NK-92 (cell line): ENCODE results near the gene LLGL1.
A peak's percentile ranks its signal among the peaks of the same experiment; 100 is the strongest.

Experiments used
- DNase-seq: peaks from one replicate; lab custom pipeline; 2025; ENCODE audit not compliant: unreplicated experiment; lab: John Stamatoyannopoulos, UW

LLGL1 gene

GRCh38 chr17:18251204-18251603, 25.8 kb downstream of the LLGL1 start:
- DNase-seq = no peak

DNA sequence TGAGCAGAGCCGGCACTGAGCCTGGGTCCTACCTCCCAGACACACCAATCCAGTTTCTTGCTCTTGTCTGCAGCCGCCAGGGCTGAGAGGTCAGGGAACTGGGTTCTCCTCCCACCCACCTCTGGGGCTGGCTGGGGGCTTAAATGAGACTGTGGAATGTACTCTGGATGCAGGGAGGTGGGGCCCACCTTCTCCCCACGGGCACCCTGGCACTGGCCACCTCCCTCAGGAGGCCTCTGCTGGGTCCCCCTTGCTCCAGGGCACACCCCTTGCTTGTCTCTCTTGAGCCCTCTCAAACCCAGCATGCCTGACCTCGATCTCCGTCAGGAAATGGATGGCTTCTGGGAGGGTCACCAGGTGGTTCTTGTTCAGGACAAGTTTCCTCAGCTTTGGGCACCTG, 26.7 kb downstream of the LLGL1 start:
- DNase-seq = no peak

- DNase-seq = no peak
Observed at GRCh38 chr17:18253187-18253884, 27.9 kb downstream of the LLGL1 start.

GRCh38 chr17:18253947-18254821, 28.7 kb downstream of the LLGL1 start:
- DNase-seq = no peak

- no peak for DNase-seq
Observed at GRCh38 chr17:18254888-18255649, 29.6 kb downstream of the LLGL1 start.

GRCh38 chr17:18256351-18256750, 30.9 kb downstream of the LLGL1 start:
- DNase-seq = no peak

DNA sequence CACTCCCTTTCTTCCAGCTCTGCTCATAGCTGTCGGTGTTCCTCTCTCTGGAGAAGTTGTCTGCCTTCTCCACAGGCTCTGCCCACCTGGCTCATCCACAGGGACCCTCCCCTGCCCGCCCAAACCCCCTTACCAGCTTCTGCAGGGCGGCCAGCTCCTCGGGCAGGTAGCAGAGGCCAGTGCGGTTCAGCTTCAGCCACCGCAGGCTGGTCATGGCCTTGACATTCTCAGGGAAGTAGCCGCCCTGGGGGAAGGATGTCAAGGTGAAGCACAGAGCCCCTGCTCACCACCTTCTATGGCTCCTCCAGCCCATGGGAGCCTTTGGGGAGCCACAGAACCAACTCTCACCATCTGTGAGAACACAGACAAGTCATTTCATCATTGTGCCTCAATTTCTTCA, 31.3 kb downstream of the LLGL1 start:
- no peak for DNase-seq

DNA sequence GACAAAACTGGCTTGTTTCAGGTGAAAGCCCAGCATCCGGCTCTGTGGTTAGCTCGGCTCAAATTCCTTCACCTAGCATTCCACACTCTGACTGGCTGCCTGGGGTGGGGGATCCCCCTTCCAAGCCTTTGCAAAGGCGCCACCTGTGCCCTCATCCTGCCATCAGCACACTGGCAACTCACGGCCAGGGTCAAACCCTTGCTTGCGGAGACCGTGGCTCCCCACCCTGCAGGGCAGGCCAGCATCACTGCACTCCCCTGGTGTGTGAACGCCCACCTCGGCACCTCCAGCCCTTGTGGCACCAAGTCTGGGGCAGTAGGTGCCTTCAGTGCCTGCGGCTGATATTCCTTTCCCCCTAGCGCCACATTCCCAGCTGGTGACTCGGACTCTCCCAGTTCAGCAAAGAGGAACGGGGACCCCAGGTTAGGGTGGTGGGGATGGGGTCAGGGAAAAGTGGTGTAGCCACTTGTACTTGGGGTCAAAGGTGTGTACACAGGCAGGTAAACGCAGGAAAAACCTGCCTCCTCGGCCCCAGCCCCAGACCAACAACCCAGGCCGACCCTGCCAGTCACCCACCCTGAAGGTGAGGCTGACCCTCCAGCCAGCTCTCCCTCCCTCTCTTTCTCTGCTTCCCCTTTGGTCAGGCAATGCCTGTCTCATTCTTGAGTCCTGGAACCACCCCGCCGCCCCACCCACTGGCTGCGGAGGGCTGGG, 32.0 kb downstream of the LLGL1 start:
- no peak for DNase-seq

DNA sequence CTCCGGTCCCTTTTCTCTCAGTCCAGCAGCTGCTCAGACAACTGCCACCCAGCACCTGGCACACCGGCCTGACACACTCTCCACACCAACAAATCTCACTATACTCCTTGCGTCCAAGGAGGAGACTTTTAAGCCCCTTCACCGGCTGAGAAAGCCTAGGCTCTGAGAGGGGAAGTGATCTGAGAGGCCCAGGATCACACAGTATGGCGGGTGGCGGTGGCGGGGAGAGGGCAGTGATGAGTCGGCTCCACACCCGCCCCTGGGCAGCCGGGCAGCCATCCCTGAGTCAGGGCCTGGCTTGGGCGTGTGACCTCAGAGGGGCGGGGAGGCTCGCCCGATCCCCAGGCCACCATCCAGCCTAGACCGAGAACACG, 32.5 kb downstream of the LLGL1 start:
- DNase-seq = no peak

- DNase-seq = no peak
Observed at GRCh38 chr17:18258356-18259038, 33.1 kb downstream of the LLGL1 start, which contains the start of gene FLII. FLII (minus strand) TSS chr17:18258738; CDS start chr17:18258690, 48 bp downstream.

DNA sequence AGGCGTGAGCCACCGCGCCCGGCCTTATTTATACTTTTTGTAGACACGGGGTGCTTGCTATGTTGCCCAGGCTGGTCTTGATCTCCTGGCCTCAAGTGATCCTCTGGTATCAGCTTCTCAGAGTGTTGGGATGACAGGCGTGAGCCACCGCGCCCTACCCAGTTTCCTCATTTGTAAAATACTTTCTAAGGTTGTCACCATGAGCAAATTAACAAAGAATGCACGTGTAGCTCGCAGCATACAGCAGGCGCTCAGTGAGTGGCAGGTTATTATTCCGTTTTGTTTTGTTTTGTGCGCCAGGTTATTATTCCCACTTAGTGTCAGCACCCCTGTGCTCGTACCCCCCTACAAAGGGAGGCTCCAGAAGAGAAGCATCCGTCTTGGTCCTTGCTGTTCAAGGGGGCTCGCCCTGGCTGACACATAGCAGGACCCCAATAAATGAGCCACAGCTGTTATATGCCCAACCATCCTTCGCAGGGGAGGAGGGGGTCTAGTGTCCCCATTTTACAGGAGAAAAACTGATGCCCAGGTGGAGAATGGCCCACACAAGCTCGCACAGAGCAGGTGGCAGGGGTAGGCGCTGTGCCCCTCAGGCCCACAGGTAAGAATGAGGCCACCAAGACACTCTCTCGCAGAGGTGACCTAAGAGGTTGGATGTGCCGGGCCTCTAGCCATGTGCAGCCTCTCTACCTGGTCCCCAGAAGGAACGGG, 34.3 kb downstream of the LLGL1 start:
- DNase-seq = no peak

GRCh38 chr17:18260332-18261145, 35.1 kb downstream of the LLGL1 start, which contains the start of gene MIEF2:
MIEF2 (plus strand) TSS chr17:18260662; CDS start chr17:18262721, 2,059 bp downstream.
- DNase-seq = peak; percentile 50

DNA sequence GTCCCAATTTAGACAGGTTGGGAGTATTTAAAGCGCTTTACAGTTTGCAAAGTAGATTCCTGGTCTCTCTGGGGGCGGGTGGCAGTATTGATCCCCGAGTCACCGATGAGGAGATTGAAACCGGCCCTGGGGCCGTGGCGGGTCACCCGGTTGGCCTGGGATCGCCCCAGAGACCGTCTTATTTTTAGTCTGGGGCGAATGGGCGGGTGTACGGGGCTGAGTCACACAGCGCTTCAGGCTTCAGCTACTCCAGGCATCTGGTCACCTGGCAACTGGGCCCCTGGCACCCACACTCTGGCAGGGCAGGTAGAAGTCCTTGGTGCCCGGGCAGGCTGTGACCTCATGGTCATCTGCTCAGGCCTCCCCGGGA, 35.7 kb downstream of the LLGL1 start:
- no peak for DNase-seq

DNA sequence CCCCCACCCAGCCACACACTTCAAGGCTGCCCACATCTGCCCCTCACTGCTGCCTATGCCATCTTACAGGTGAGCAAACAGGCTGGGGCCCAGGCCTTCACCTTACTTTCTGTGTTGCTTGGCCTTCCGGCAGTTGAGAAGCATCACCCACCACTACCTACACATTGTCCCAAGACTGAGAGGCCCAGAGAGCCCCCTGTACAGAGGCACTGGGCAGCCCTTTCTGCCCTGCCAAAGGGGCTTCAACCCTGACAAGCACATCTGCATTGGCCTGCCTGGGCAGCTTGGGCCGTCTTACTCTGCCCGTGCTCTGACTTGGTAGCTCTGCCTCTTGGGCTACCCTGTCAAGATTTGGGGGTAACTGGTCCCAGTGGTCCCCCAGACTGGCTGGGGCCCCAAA, 36.2 kb downstream of the LLGL1 start:
- no peak for DNase-seq

GRCh38 chr17:18262111-18262510, 36.7 kb downstream of the LLGL1 start:
- DNase-seq = no peak

GRCh38 chr17:18262641-18263040, 37.2 kb downstream of the LLGL1 start:
- no peak for DNase-seq

DNA sequence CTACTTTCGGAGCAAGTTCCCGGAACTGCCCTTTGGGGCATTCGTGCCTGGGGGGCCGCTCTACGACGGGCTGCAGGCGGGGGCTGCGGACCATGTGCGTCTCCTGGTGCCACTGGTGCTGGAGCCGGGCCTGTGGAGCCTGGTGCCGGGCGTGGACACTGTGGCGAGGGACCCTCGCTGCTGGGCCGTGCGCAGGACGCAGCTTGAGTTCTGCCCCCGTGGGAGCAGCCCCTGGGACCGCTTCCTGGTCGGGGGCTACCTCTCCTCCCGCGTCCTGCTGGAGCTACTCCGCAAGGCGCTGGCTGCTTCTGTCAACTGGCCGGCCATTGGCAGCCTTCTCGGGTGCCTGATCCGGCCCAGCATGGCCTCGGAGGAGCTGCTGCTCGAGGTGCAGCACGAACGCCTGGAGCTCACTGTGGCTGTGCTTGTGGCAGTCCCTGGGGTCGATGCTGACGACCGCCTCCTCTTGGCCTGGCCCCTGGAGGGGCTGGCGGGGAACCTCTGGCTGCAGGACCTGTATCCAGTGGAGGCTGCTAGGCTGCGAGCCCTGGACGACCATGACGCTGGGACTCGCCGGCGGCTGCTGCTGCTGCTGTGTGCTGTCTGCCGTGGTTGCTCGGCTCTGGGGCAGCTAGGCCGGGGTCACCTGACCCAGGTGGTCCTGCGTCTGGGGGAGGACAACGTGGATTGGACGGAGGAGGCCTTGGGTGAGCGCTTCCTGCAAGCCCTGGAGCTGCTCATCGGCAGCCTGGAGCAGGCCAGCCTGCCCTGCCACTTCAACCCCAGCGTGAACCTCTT, 38.6 kb downstream of the LLGL1 start:
- DNase-seq = no peak

DNA sequence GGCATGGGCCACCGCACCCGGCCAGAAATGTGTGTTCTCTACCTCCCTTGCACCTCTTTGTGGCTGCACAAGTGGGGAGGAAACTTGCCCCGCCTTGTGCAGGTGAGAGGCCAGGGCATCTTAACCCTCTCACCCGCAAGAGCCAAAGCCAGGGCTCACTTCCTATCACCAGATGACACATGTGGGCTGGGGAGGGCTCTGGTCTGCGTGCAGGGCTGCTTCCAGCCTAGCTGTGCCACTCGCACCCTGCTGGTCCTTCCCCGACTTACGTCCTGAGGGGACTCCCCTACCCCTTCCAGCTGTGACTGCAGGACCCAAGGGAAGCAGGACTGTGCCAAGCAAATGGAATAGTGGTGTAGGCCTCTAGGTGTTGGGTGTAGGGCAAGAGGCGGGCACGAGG, 41.9 kb downstream of the LLGL1 start:
- DNase-seq = no peak
